HepG2 (cell line): ENCODE data around the gene MACROD2. TPM values are rescaled to one million over a fixed set of nuclear protein-coding genes. Genes with fewer than 3 reads are reported as not detected.

ENCODE experiments used
- ATAC-seq: fragments of 200-7000 bp; cut with Tn5 transposase; 3 replicates; pipeline ENCODE4 v1.9.1; 2020; ENCODE audit warnings: mild to moderate bottlenecking, moderate library complexity
- BruUV-seq: library from RNA; stranded (reverse); fragments of 400-500 nt; replicated peaks from 2 replicates; lab custom pipeline; 2021; lab: Mats Ljungman, UMichigan
- CTCF ChIA-PET: fragments of 300-600 bp; formaldehyde crosslinking; extraction: SDS; loops from one replicate; lab custom pipeline; 2021; ENCODE audit warnings: low total read pairs, inconsistent platforms, low intra/inter-chr PET ratio; lab: Yijun Ruan, JAX
- POLR2A ChIA-PET: fragments of 350-600 bp; sonication (Branson Sonifier 250); formaldehyde crosslinking; loops from one replicate; lab custom pipeline; 2020; ENCODE audit warnings: antibody characterized with exemption, inconsistent platforms; lab: Yijun Ruan, JAX
- DNase-seq: peaks from one replicate; pipeline ENCODE4 v3.0.0-alpha.2; 2015; ENCODE audit warnings: low spot score
- FAIRE-seq: peaks from 3 replicates; lab custom pipeline; 2011; peaks lifted over from hg19 to GRCh38; lab: Jason Lieb, UNC
- H2AFZ ChIP-seq: one replicate; pipeline ENCODE4 v1.6.1; 2011; ENCODE audit warnings: low read length, inconsistent platforms
- H3K27ac ChIP-seq: fragments of 300-600 bp; 3 replicates; pipeline ENCODE4 v1.8.0; 2011; ENCODE audit warnings: mixed run types, mild to moderate bottlenecking, mixed read lengths, low read length, inconsistent platforms; ENCODE audit not compliant: insufficient read depth; ENCODE audit errors: extremely low read length
- H3K27me3 ChIP-seq, 2 experiments: fragments of 200-600 bp in 1 of 2; 2 replicates in 1 of 2; 3 replicates in 1 of 2; pipeline versions ENCODE4 v1.6.0 to v1.8.0; 2011; ENCODE audit warnings: low read length in 2 of 2, mild to moderate bottlenecking in 2 of 2, moderate library complexity in 2 of 2, inconsistent platforms in 1 of 2; ENCODE audit not compliant: insufficient read depth in 2 of 2, control insufficient read depth in 1 of 2
- H3K36me3 ChIP-seq, 2 experiments: fragments of 200-600 bp in 1 of 2; replicated peaks in 1 of 2; 2 replicates in 1 of 2; 3 replicates in 1 of 2; pipeline versions ENCODE4 v1.5.1 to v1.8.0; 2011; ENCODE audit warnings: low read length in 2 of 2, inconsistent platforms in 1 of 2; ENCODE audit not compliant: insufficient read depth in 2 of 2, control insufficient read depth in 1 of 2
- H3K4me1 ChIP-seq: 2 replicates; pipeline ENCODE4 v1.5.1; 2012; ENCODE audit warnings: low read length, inconsistent platforms; ENCODE audit not compliant: insufficient read depth
- H3K4me2 ChIP-seq: 2 replicates; pipeline ENCODE4 v1.6.0; 2011; ENCODE audit warnings: low read depth, low read length, inconsistent platforms
- H3K4me3 ChIP-seq, 3 experiments: fragments of 200-600 bp in 1 of 3; sonication (generic), shearing (Covaris generic) in 1 of 3; replicated peaks in 1 of 3; 2 replicates each; pipeline ENCODE4 v1.5.1; 2011 to 2016; ENCODE audit warnings: low read length in 3 of 3, inconsistent platforms in 2 of 3, low read depth in 2 of 3, mild to moderate bottlenecking in 2 of 3, control low read depth in 1 of 3, mixed read lengths in 1 of 3; ENCODE audit not compliant: insufficient read depth in 1 of 3
- H3K79me2 ChIP-seq: one replicate; pipeline ENCODE4 v1.6.1; 2011; ENCODE audit warnings: low read length, inconsistent platforms; ENCODE audit not compliant: insufficient read depth
- H3K9ac ChIP-seq: 2 replicates; pipeline ENCODE4 v1.6.0; 2011; ENCODE audit warnings: mild to moderate bottlenecking, low read depth, low read length, inconsistent platforms; ENCODE audit not compliant: insufficient read depth
- H3K9me3 ChIP-seq: 2 replicates; pipeline ENCODE4 v1.5.1; 2012; ENCODE audit warnings: mild to moderate bottlenecking, low read length
- H4K20me1 ChIP-seq: 2 replicates; pipeline ENCODE4 v1.6.0; 2011; ENCODE audit warnings: inconsistent platforms, mild to moderate bottlenecking, low read length, moderate library complexity; ENCODE audit not compliant: insufficient read depth
- ATF7 ChIP-seq, 2 experiments: fragments of 450-650 bp in 1 of 2; sonication (generic) in 1 of 2; formaldehyde crosslinking in 1 of 2; IDR thresholded peaks; 2 replicates each; pipeline versions ENCODE4 v1.4.0 to v1.6.1; 2016 to 2020; ENCODE audit warnings: antibody characterized with exemption in 1 of 2, mild to moderate bottlenecking in 1 of 2, missing genetic modification reagents in 1 of 2
- FOXK2 ChIP-seq: fragments of 450-650 bp; IDR thresholded peaks from 2 replicates; pipeline ENCODE4 v1.6.1; 2016
- FOXP1 ChIP-seq, 2 experiments: fragments of 450-650 bp in 1 of 2; IDR thresholded peaks; 2 replicates each; pipeline ENCODE4 v1.6.1; 2017 to 2018; ENCODE audit warnings: antibody characterized with exemption in 1 of 2
- HNRNPK ChIP-seq: fragments of 200-400 bp; formaldehyde crosslinking; IDR thresholded peaks from 2 replicates; pipeline ENCODE4 v1.6.1; 2018; ENCODE audit warnings: low read length, low read depth, moderate library complexity, mild to moderate bottlenecking; ENCODE audit not compliant: poor library complexity, severe bottlenecking
- HNRNPUL1 ChIP-seq: fragments of 200-400 bp; formaldehyde crosslinking; IDR thresholded peaks from 2 replicates; pipeline ENCODE4 v1.6.1; 2017; ENCODE audit warnings: low read depth, mild to moderate bottlenecking, low read length, moderate library complexity
- IKZF1 ChIP-seq: fragments of 450-650 bp; IDR thresholded peaks from 2 replicates; pipeline ENCODE4 v1.7.1; 2016
- PHB2 ChIP-seq: fragments of 450-650 bp; IDR thresholded peaks from 2 replicates; pipeline ENCODE4 v1.6.1; 2018; ENCODE audit not compliant: partially characterized antibody
- PLRG1 ChIP-seq: fragments of 450-650 bp; conservative IDR thresholded peaks from 2 replicates; pipeline ENCODE4 v1.6.1; 2016
- RAD51 ChIP-seq: fragments of 450-650 bp; IDR thresholded peaks from 2 replicates; pipeline ENCODE4 v1.6.1; 2016; ENCODE audit warnings: borderline replicate concordance
- TRIM22 ChIP-seq: fragments of 450-650 bp; IDR thresholded peaks from 2 replicates; pipeline ENCODE4 v1.6.1; 2017
- ZMAT3 ChIP-seq: sonication (generic); formaldehyde crosslinking; conservative IDR thresholded peaks from 2 replicates; pipeline ENCODE4 v1.7.0; 2021; ENCODE audit warnings: missing genetic modification reagents
- ZNF17 ChIP-seq: sonication (generic); formaldehyde crosslinking; IDR thresholded peaks from 2 replicates; pipeline ENCODE4 v1.5.0; 2020; ENCODE audit warnings: mild to moderate bottlenecking, missing genetic modification reagents
- ZNF282 ChIP-seq: fragments of 450-650 bp; IDR thresholded peaks from 2 replicates; pipeline ENCODE4 v1.6.1; 2018; ENCODE audit not compliant: partially characterized antibody
- ZNF557 ChIP-seq: sonication (generic); formaldehyde crosslinking; IDR thresholded peaks from 2 replicates; pipeline ENCODE4 v1.4.0; 2020; ENCODE audit warnings: missing genetic modification reagents
- ZSCAN21 ChIP-seq: sonication (generic); formaldehyde crosslinking; IDR thresholded peaks from 2 replicates; pipeline ENCODE4 v1.8.0; 2022; ENCODE audit warnings: mild to moderate bottlenecking, missing genetic modification reagents, moderate library complexity, borderline replicate concordance
- WGBS: methylation state at CpG from one replicate; pipeline ENCODE4 v1.1.6; 2017; ENCODE audit warnings: low lambda C conversion rate; 5-methylcytosine and 5-hydroxymethylcytosine counted together
- in situ Hi-C: cut with HindIII; loops from 2 replicates; pipeline ENCODE4 v1.10.0; 2017; ENCODE audit warnings: low pct_unique_long_range_greater_than_20kb; ENCODE audit not compliant: extremely low pct_ligation_motif_present
- intact Hi-C: fragments of 100-400 bp; cut with micrococcal nuclease; formaldehyde crosslinking; loops from one replicate; pipeline ENCODE4 v1.10.0; 2022; ENCODE audit not compliant: unreplicated experiment
- polyA plus RNA-seq, 8 experiments: library from polyadenylated mRNA; depleted of rRNA in 3 of 8; stranded (reverse) in 7 of 8; unstranded in 1 of 8; fragments of >200 nt; fragmentation: Illumina TruSeq in 4 of 8; extraction: Trizol in 4 of 8; gene quantifications; 2 replicates each; pipeline versions ENCODE4 v1.2.1 to v1.2.3, GENCODE V29; 2011 to 2016; ENCODE audit warnings: low read depth in 4 of 8, missing spikeins in 1 of 8, mixed read lengths in 1 of 8; ENCODE audit not compliant: insufficient read depth in 1 of 8
- total RNA-seq, 5 experiments: library from RNA; depleted of rRNA; stranded (reverse); fragments of >200 nt; fragmentation: Illumina TruSeq; extraction: Trizol; gene quantifications; 2 replicates each; pipeline ENCODE4 v1.2.3, GENCODE V29; 2016; ENCODE audit warnings: low read depth in 1 of 5

The MACROD2 gene
- total and polyA plus RNA-seq, 2 of the 13 experiments (the other 11 are each of a cell fraction or from before 2014, with no cell fraction given) = 0.13 to 0.51 TPM

- no peak for TF ChIP-seq ZSCAN21 (CRISPR knock-in tag)
Observed at GRCh38 chr20:15630360-15630759, 1635.0 kb downstream of the MACROD2 start (continued).

GRCh38 chr20:15632680-15633079 is 1637.4 kb downstream of the MACROD2 start:
- TF ChIP-seq ZMAT3 (CRISPR knock-in tag) (no peak), FOXK2 (0 out of 2 replicates have a peak, but pooled peaks have one; percentile 28), IKZF1 (peak; percentile 97; the same call in 1 of the 2 replicates), HNRNPK (peak; percentile 75), ZNF557 (no peak), FOXP1 (IDR thresholded peaks at IDR 0.05) (peak; percentile 50; the same call in 1 of the 2 replicates), FOXP1 (CRISPR knock-in tag; IDR thresholded peaks at IDR 0.05) (no peak), RAD51 (peak; percentile 13; the same call in 1 of the 2 replicates), ATF7 (IDR thresholded peaks at IDR 0.05) (0 out of 2 replicates have a peak, but pooled peaks have one; percentile 27), ATF7 (CRISPR knock-in tag; IDR thresholded peaks at IDR 0.05) (no peak), ZNF17 (CRISPR knock-in tag) (no peak), PHB2 (peak; percentile 65), TRIM22 (0 out of 2 replicates have a peak, but pooled peaks have one; percentile 42), HNRNPUL1 (no peak), ZNF282 (peak; percentile 44), PLRG1 (peak; percentile 53; the same call in 1 of the 2 replicates)
- ChIA-PET POLR2A (no interaction called here), CTCF (no interaction called here)
- no peak for DNase-seq
- no peak overlapping the region for H3K4me3 ChIP-seq
- no peak overlapping the region for H3K27ac ChIP-seq
- H4K20me1 ChIP-seq = no peaks in the 10 kb centered on the region
- peaks cover 44% of the 10 kb centered on the region for H3K9me3 ChIP-seq
- H3K4me2 ChIP-seq = no peak overlapping the region
- no TSS peak for BruUV-seq
- no peak overlapping the region for H2AFZ ChIP-seq
- no peaks in the 10 kb centered on the region for H3K4me1 ChIP-seq
- WGBS = 6% methylated on average over 3 of the region's 3 CpGs
- no peak overlapping the region for H3K9ac ChIP-seq
- H3K79me2 ChIP-seq = no peaks in the 10 kb centered on the region
- intact Hi-C loops (no loop called here), in situ Hi-C loops (no loop called here)
- H3K27me3 ChIP-seq = no peaks in the 10 kb centered on the region
- ATAC-seq = no peak
- no peaks in the 10 kb centered on the region for H3K36me3 ChIP-seq
- no peak for FAIRE-seq
